ENCODE results near the gene VAMP3. TPM values are rescaled to one million over a fixed set of nuclear protein-coding genes. Genes with fewer than 3 reads are reported as not detected.

Gene VAMP3
- total and polyA plus RNA-seq, 2 experiments from 2014 or later = 82.5 to 109 TPM

DNA sequence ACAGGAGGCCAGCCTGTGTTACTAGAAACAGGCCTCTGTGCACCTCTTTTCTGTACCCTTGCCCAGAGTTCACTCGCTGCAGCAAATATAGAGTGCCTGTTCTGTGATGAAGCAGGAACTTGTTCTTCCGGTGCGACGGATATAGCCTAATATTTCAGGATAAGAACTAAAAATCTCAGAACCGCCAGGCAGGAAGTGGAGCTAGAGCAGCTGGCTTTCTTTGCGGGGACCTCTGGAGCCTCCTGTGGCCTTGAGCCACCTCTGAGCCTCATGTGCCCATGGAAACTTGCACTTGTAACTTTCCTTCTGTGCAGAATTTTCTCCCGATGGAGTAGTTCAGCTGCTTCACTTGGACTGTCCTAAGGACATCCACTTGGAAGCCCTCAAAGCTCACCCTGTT is 44.5 kb upstream of the VAMP3 start:
- Histone ChIP-seq H3K27me3 (no peaks in the 10 kb centered on the region), H3K9me3 (ENCODE audit: low read depth) (no peaks in the 10 kb centered on the region), H3K9me2 (replicated peaks; ENCODE audit: insufficient read depth) (no peaks in the 10 kb centered on the region), H3K4me2 (no peak overlapping the region), H3K36me3 (replicated peaks; ENCODE audit: insufficient read depth, low read depth) (no peaks in the 10 kb centered on the region), H4K20me1 (ENCODE audit: insufficient read depth, poor library complexity, severe bottlenecking) (no peaks in the 10 kb centered on the region), H3K4me3 (no peak overlapping the region), H3K79me2 (no peaks in the 10 kb centered on the region), H2AFZ (no peak overlapping the region), H3K4me1 (ENCODE audit: insufficient read depth) (no peaks in the 10 kb centered on the region), H3K27ac (no peak overlapping the region)
- no peak for TF ChIP-seq EZH2 (IDR thresholded peaks at IDR 0.05; ENCODE audit: borderline replicate concordance)
- TF ChIP-seq EZH2phosphoT487 (IDR thresholded peaks at IDR 0.05; ENCODE audit: low read depth, severe bottlenecking, unreplicated experiment) = no peak
- TF ChIP-seq, protein P1, sequence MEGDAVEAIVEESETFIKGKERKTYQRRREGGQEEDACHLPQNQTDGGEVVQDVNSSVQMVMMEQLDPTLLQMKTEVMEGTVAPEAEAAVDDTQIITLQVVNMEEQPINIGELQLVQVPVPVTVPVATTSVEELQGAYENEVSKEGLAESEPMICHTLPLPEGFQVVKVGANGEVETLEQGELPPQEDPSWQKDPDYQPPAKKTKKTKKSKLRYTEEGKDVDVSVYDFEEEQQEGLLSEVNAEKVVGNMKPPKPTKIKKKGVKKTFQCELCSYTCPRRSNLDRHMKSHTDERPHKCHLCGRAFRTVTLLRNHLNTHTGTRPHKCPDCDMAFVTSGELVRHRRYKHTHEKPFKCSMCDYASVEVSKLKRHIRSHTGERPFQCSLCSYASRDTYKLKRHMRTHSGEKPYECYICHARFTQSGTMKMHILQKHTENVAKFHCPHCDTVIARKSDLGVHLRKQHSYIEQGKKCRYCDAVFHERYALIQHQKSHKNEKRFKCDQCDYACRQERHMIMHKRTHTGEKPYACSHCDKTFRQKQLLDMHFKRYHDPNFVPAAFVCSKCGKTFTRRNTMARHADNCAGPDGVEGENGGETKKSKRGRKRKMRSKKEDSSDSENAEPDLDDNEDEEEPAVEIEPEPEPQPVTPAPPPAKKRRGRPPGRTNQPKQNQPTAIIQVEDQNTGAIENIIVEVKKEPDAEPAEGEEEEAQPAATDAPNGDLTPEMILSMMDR (IDR thresholded peaks at IDR 0.05; ENCODE audit: poor library complexity) = no peak
- 86% methylated on average over 7 of the region's 7 CpGs for WGBS (ENCODE audit: low lambda C conversion rate, missing lambda C conversion rate)
- DNase-seq (ENCODE audit: low spot score) = no peak

DNA sequence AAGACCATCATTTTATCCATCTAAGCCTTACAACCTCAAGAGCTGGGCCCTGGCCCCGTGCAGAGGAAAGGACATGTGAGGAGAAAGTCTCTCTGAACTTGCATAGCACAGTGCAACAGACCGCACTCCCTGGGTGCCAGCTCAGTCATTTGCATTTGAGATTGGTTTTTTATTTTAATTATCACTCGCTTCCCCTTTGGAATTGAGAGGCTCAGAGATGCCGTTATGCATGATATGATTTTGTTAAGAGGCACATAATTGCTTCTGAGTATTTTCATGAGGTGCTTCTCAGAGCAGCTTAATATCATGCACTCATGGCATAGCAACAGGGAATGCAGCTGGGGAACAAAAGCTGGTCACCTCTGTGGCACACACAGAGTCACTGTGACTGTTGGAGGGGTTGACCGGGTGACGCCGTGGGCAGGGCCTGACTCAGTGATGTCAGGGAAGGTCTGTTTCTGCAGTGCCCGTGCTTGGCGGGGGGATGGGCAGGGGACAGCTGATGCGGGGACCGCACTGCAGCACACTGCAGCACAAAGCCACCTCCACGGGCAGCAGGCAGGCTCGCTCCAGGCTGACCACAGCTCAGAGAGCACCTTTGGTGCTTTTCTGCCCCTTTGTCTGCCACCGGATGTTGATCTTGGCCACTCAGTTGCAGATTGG is 43.2 kb upstream of the VAMP3 start:
- WGBS (ENCODE audit: low lambda C conversion rate, missing lambda C conversion rate) = 89% methylated on average over 14 of the region's 14 CpGs
- H3K79me2 ChIP-seq = no peaks in the 10 kb centered on the region
- no peak overlapping the region for H3K4me3 ChIP-seq
- H3K27ac ChIP-seq = no peak overlapping the region
- H3K4me2 ChIP-seq = no peak overlapping the region
- no peaks in the 10 kb centered on the region for H3K9me2 ChIP-seq (replicated peaks; ENCODE audit: insufficient read depth)
- H4K20me1 ChIP-seq (ENCODE audit: insufficient read depth, poor library complexity, severe bottlenecking) = no peaks in the 10 kb centered on the region
- H3K4me1 ChIP-seq (ENCODE audit: insufficient read depth) = no peaks in the 10 kb centered on the region
- H3K9me3 ChIP-seq (ENCODE audit: low read depth) = no peaks in the 10 kb centered on the region
- DNase-seq (ENCODE audit: low spot score) = no peak
- H2AFZ ChIP-seq = no peak overlapping the region
- H3K27me3 ChIP-seq = no peaks in the 10 kb centered on the region
- H3K36me3 ChIP-seq (replicated peaks; ENCODE audit: insufficient read depth, low read depth) = no peaks in the 10 kb centered on the region
- no peak for TF ChIP-seq EZH2phosphoT487 (IDR thresholded peaks at IDR 0.05; ENCODE audit: low read depth, severe bottlenecking, unreplicated experiment)
- TF ChIP-seq EZH2 (IDR thresholded peaks at IDR 0.05; ENCODE audit: borderline replicate concordance) = no peak
- TF ChIP-seq, protein P1 (IDR thresholded peaks at IDR 0.05; ENCODE audit: poor library complexity) = no peak

DNA sequence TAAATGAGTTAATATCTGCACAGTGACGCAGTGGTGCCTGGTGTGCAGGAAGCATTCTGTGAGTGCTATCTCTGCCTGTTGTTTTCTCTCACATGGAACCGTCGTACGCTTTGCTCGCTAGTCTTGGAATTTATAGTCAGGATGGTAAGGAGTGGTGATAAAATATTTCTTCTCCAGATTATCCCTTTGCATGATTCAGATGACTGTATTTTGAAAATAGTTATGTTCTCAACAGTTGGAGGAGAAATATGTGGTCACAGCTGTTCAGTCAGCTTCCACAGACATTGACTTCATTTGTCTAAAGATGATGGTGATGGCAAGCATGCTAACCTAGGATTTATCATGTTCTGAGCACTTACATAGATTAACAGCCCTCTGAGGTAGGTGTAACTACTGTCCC is 41.3 kb upstream of the VAMP3 start:
- no peak for TF ChIP-seq EZH2phosphoT487 (IDR thresholded peaks at IDR 0.05; ENCODE audit: low read depth, severe bottlenecking, unreplicated experiment)
- no peak for TF ChIP-seq EZH2 (IDR thresholded peaks at IDR 0.05; ENCODE audit: borderline replicate concordance)
- TF ChIP-seq, protein P1 (IDR thresholded peaks at IDR 0.05; ENCODE audit: poor library complexity) = no peak
- H4K20me1 ChIP-seq (ENCODE audit: insufficient read depth, poor library complexity, severe bottlenecking) = no peaks in the 10 kb centered on the region
- no peak overlapping the region for H3K27ac ChIP-seq
- H3K4me2 ChIP-seq = no peak overlapping the region
- no peaks in the 10 kb centered on the region for H3K9me3 ChIP-seq (ENCODE audit: low read depth)
- H3K36me3 ChIP-seq (replicated peaks; ENCODE audit: insufficient read depth, low read depth) = no peaks in the 10 kb centered on the region
- no peaks in the 10 kb centered on the region for H3K4me1 ChIP-seq (ENCODE audit: insufficient read depth)
- H2AFZ ChIP-seq = no peak overlapping the region
- WGBS (ENCODE audit: low lambda C conversion rate, missing lambda C conversion rate) = 93% methylated on average over 5 of the region's 5 CpGs
- H3K79me2 ChIP-seq = no peaks in the 10 kb centered on the region
- H3K27me3 ChIP-seq = no peaks in the 10 kb centered on the region
- H3K9me2 ChIP-seq (replicated peaks; ENCODE audit: insufficient read depth) = no peaks in the 10 kb centered on the region
- no peak overlapping the region for H3K4me3 ChIP-seq
- DNase-seq (ENCODE audit: low spot score) = no peak
